NCI-H510A (cell line): ENCODE results near the gene ZDHHC1.

ENCODE experiments used
- DNase-seq: peaks from one replicate; lab custom pipeline; 2025; lab: John Stamatoyannopoulos, UW

Gene ZDHHC1

GRCh38 chr16:67409631-67410030, 6.6 kb downstream of the ZDHHC1 start:
- no peak for DNase-seq

GRCh38 chr16:67407788-67408452, 8.4 kb downstream of the ZDHHC1 start:
- DNase-seq = no peak

GRCh38 chr16:67407176-67407787, 9.0 kb downstream of the ZDHHC1 start:
- no peak for DNase-seq

DNA sequence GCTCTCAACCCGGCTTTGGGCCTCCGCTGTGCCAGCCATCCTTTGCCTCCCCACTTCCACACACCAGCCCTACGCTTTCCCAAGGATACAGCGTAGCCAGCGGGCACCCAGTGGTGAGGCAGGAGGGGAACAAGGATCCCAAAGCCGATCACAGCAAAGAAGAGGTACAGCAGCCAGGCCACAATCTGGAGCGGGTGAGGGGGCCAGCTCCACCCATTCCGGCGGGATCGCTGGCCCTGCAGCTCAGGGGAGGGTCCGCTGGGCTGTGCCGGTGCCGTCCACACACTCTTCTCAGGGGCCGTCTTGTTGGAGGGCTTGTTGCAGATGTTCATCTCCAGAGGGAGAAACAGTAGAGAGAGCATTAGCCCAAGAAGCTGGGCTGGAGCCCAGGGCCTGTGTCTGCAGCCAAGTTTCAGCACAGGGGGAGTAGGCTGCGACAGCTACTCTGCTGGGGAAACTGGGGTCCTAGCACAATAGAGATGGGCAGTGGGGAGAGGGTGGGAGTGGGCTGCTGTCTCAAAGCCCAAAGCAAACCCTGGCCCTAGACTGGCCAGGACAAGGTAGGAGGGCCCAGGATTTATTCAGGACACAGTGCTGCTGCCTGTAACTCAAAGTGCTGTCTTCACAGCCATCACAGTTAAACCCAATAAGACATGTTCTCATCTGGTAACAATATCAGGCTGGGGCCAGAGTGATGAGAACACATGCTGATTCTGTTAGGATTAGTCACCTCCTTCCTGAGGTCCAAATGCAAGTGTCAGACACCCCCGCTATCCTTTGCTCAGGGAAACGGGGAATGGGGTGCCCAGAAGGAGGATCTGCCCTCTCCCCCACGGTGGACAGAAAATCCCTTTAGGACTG, 9.9 kb downstream of the ZDHHC1 start:
- no peak for DNase-seq

DNA sequence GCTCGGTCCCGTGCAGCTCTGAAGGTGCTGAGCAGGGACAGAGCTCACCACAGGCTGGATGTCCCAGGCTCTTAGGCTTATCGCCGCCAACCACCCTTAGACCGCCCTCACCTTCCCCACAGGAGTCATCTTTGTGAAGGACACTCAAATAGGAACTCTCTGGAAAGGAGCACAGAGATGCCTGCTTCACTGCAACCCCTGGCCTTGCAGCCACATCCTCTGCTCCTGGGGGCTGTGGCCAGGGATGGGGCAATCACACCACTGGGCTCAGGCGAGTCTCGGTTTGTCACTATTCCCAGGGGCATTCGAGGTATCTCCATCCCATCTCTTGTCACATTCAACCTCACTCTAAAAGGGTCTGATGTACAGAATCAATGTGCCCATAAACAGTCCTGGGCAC, 10.9 kb downstream of the ZDHHC1 start:
- DNase-seq = no peak

- peak; percentile 83 for DNase-seq
Measured at GRCh38 chr16:67404740-67405226, 11.5 kb downstream of the ZDHHC1 start.

DNA sequence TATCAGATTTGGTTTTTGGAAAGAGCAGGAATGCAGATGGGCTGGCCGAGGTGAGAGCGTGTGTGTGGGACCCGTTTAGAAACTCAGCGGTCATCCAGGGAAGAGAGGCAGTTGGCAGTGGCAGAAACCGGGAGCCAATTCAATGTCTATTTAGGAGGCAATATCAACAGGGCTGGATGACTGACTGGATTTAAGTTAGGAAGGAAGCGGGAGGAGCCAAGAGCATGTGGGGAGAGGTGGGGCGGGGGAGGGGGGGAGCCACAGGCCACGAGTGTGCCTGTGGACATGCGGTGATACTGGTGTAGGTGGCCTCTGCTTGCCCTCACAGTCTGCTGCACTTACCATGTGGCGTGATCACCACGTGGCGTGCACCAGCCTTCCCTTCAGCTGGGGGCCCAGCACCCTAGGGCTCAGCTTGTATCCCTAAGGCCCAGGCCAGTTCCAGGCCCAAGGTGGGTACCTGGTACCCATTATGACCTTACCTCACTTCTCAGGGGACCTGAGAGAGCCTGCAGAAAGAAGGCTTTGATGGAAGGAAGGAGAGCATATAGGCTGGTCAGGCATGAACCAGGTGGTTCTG, 12.2 kb downstream of the ZDHHC1 start:
- no peak for DNase-seq

- no peak for DNase-seq
Measured at GRCh38 chr16:67400901-67401300, 15.4 kb downstream of the ZDHHC1 start.

GRCh38 chr16:67399749-67400704, 16.2 kb downstream of the ZDHHC1 start:
- peak; percentile 56 for DNase-seq

DNA sequence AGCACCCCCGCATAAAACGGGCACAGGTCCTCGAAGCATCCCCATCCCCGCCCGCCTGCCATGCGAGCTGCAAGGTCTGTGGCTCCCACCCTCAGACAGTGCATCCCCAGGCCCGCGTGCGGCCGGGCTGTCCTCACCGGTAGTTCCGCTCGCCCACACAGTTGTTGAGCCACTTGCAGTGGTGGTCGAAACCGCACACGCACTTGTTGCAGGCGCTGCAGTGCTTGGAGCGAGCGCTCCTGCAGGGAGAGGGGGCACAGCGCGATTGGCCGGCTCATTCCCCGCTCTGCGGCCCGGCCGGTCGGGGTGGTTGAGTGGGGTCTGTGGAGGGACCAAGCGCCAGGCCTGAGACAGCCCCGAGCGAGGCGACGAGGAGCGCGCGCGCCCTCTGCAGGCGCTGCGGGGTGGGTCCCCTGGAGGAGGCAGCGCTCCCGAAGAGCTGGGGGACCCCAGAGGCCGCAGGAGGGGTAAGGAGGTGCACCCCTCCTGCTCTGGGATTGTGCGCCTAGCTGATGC, 17.0 kb downstream of the ZDHHC1 start:
- DNase-seq = no peak

- no peak for DNase-seq
Measured at GRCh38 chr16:67398546-67399217, 17.6 kb downstream of the ZDHHC1 start.

- no peak for DNase-seq
Measured at GRCh38 chr16:67397812-67398545, 18.3 kb downstream of the ZDHHC1 start.

GRCh38 chr16:67397036-67397801, 19.1 kb downstream of the ZDHHC1 start:
- no peak for DNase-seq

DNA sequence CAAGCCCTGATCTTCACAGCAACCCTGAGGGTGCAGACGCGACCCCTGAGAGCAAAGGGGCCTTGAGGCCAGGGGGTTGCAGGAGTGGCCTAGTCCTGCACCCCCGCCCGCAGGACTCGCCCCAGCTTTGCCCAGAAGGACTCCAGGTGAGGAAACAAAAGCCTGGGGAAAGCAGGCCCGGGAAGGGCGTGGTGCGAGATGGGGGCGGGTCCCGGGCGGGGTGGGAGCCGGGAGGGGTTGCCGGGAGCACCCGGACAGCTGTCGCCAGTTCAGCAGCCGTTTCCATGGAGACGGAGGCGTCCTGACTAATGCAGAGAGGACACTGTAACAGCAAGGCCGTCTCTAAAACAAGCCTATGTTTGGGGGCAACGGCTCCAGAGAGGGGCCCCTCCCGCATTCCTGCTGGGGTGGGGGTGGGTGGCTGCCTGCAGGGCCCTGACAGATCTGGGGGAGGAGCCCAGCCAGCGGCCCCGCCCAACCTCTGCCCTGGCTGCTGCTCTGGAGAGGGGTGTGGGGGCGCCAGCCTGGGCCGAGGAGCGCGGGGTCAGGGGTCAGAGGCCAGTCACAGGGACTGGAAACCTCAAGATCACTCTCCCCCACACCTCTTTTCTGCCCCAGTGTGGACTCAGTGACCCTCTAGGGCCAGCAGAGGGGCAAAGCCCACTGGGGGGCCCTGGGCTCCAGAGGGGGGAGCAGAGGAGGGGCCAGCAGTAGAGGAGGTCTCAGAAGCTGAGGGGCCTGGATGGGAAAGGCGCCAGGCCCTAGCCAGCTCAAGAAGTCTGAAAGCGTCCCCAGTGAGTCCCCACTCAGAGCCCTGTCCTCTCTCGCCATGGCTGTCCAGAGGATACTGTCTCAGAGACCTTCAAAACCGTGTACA, 19.9 kb downstream of the ZDHHC1 start:
- DNase-seq = peak; percentile 89

- peak; percentile 58 for DNase-seq
Measured at GRCh38 chr16:67395458-67396158, 20.7 kb downstream of the ZDHHC1 start.

DNA sequence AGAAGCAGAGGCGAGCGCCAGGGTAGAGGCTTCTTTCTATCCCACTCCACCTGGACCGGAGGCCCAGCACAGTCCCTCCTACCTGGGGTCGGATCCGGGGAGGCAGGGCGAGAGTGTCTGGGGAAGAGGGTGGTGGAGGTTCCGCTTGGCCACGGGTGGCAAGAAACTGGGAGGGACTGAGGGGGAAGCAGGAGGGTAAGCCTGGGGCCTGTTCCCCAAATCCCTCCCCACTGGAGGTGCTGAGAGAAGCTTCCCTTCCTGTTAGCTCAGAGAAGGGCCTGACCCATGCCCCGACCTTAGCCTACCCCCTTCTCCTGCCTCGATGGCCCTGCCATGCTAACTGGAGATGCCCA, 21.2 kb downstream of the ZDHHC1 start:
- no peak for DNase-seq
